ENCODE results near the gene DLEC1.

DLEC1 gene

DNA sequence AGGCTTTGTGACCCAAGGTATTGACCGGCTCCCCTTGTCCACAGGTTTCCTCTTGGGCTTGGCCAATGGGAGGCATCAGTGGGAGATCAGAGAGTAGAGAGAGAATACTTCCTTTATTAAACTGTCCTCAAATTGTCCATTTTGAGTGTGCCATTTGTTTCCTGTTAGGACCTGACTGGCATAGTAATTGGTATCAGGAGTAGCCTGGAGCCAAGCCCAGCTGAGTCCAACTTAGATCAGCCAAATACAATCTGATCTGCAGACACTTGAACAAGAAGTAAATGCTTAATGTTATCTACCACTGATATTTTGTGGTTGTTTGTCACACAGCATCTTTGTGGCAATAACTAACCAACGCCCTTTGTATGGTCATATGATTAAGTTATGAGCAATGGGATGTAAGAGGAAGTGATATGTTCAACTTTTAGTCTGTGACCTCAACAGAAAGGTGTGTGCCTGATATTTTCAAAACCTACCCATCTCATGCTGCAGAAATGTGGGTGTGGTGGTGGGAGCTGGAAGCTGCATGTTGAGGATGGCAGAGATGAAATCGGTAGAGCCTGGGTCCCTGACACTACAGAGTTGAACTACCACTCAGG lies 112.8 kb downstream of the DLEC1 start:
- TF ChIP-seq, protein P1, sequence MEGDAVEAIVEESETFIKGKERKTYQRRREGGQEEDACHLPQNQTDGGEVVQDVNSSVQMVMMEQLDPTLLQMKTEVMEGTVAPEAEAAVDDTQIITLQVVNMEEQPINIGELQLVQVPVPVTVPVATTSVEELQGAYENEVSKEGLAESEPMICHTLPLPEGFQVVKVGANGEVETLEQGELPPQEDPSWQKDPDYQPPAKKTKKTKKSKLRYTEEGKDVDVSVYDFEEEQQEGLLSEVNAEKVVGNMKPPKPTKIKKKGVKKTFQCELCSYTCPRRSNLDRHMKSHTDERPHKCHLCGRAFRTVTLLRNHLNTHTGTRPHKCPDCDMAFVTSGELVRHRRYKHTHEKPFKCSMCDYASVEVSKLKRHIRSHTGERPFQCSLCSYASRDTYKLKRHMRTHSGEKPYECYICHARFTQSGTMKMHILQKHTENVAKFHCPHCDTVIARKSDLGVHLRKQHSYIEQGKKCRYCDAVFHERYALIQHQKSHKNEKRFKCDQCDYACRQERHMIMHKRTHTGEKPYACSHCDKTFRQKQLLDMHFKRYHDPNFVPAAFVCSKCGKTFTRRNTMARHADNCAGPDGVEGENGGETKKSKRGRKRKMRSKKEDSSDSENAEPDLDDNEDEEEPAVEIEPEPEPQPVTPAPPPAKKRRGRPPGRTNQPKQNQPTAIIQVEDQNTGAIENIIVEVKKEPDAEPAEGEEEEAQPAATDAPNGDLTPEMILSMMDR (IDR thresholded peaks at IDR 0.05; ENCODE audit: low read length, missing control alignments) = no peak
- H3K4me3 ChIP-seq (replicated peaks; ENCODE audit: low read depth, low read length) = no peak overlapping the region
- DNase-seq (ENCODE audit: low read depth) = no peak

DNA sequence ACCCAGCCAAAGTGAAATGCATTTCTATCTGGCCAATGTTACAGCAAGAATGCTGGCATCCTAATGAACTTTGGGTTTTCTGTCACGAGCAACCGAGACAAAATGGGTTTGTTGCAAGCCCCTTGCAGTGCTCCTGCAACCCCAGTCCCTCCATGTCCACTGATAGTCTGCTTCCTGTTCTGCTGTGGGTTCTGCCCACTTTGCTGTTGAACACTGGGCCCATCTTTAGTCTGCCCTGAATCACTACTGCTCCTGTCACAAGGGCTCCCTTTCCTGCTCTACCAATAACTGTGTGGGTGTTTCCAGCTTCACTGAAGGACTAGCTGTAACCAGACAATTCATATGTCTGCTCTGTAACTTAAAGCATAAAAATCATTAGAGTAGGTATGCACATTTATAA lies 113.6 kb downstream of the DLEC1 start:
- no peak overlapping the region for H3K4me3 ChIP-seq (replicated peaks; ENCODE audit: low read depth, low read length)
- DNase-seq (ENCODE audit: low read depth) = no peak
- TF ChIP-seq, protein P1 (IDR thresholded peaks at IDR 0.05; ENCODE audit: low read length, missing control alignments) = no peak

DNA sequence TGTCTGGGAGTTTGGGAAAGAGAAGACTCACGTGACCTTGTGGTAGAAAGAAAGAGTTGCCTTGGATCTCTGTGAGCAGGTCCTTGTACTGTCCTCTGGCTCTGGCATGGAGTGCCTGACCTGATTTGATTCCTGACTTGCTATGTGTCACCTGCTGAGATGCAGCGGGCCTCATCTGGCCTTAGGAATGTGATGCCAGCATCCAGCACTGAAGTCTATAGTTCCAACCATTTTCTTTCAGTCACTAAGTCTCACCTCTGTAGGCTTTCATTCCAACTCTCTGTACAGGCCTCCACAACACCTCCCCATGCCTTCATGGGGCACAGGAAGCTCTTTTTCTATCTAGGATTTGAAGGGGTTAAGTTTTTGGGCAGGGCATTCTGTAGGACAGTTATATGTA lies 114.2 kb downstream of the DLEC1 start:
- TF ChIP-seq, protein P1 (IDR thresholded peaks at IDR 0.05; ENCODE audit: low read length, missing control alignments) = no peak
- DNase-seq (ENCODE audit: low read depth) = no peak
- no peak overlapping the region for H3K4me3 ChIP-seq (replicated peaks; ENCODE audit: low read depth, low read length)

DNA sequence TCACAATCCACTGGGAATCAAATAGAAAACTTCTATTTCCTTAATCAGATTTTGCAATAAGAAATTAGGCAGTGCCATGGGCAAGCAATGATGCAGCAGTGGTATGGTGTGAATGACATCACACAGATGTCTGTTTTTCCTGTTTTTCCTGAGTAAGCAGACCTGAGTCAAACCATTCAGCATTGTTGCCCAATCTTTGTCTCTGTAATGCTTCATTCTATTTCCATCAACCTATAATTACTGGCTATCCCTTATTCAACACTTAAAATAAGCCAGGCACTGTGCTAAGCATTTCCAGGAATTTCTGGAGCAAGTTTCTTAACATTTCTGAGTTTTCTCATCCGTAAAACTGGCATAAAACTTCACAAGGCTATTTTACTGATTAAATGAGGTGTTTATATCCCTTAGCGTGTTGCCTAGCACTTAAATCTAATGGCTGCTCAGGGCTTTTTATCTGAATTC lies 115.1 kb downstream of the DLEC1 start:
- no peak overlapping the region for H3K4me3 ChIP-seq (replicated peaks; ENCODE audit: low read depth, low read length)
- TF ChIP-seq, protein P1 (IDR thresholded peaks at IDR 0.05; ENCODE audit: low read length, missing control alignments) = no peak
- peak; percentile 94 for DNase-seq (ENCODE audit: low read depth)

DNA sequence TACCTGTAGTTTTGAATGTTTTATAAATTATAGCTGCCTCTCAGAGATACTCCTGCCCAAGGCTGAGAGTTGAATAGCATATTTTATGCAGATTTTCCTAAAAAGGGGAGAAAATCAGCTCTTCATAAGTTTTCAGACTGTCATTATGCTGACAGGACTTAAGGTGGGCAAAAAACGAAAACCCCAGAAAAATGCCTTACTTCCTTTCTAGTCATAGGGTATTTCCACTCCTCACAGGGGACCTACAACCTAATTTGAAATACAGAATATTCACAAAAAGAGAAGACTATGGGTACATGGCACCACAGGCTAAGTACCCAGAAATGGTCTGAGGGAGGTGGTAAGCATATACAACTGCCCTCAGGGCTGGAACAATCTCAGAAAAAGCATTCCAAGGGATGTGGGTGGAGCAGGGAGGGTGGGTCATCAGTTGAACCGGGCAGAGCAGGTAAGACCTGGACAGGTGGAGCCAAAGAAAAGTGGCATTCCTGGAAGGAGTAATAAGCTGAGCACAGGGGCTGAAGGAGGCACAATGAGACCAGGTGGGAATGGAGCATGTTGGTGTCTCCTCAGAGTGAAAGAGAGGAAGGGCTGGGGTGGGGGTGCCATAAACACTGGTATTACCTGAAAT lies 115.7 kb downstream of the DLEC1 start:
- DNase-seq (ENCODE audit: low read depth) = no peak
- no peak overlapping the region for H3K4me3 ChIP-seq (replicated peaks; ENCODE audit: low read depth, low read length)
- TF ChIP-seq, protein P1 (IDR thresholded peaks at IDR 0.05; ENCODE audit: low read length, missing control alignments) = no peak

DNA sequence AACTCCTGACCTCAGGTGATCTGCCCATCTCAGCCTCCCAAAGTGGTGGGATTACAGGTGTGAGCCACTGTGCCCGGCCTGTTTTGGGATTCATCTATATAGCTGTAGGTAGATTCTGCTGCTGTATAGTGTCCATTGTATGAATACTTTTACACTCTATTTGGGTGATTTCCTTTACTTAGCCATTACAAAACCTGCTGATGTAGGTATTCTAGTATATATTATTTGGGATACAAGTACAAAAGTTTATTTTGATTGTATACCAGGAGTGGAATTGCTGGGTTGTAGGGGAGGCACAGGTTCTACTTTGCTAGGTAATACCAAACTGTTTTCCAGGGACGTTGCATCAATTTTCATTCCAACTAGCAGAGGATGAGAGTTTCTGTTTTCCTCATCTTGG lies 116.8 kb downstream of the DLEC1 start:
- no peak overlapping the region for H3K4me3 ChIP-seq (replicated peaks; ENCODE audit: low read depth, low read length)
- no peak for DNase-seq (ENCODE audit: low read depth)
- TF ChIP-seq, protein P1 (IDR thresholded peaks at IDR 0.05; ENCODE audit: low read length, missing control alignments) = no peak

DNA sequence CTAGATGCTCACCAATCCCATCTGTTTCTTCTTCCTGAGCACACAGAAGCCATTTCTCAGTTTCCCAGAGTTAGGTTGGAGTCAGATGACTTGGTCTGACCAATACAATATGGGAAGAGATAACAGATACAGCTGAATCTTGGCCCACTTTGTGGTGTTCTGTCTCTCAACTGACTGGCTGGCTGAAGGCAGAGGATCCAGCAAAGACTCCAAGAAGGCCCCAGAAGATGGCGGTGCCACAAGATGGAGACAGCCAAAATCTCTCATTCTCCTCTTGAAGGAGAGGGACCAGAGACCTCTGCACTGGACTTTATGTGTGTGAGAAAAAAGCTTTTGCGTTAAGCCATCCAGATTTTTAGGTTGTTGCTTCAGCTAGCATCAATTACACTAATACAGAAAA lies 118.1 kb downstream of the DLEC1 start:
- no peak overlapping the region for H3K4me3 ChIP-seq (replicated peaks; ENCODE audit: low read depth, low read length)
- TF ChIP-seq, protein P1 (IDR thresholded peaks at IDR 0.05; ENCODE audit: low read length, missing control alignments) = no peak
- no peak for DNase-seq (ENCODE audit: low read depth)

All from fibroblast of pulmonary artery (primary cell).